ENCODE results near the gene LCLAT1.

LCLAT1 gene

DNA sequence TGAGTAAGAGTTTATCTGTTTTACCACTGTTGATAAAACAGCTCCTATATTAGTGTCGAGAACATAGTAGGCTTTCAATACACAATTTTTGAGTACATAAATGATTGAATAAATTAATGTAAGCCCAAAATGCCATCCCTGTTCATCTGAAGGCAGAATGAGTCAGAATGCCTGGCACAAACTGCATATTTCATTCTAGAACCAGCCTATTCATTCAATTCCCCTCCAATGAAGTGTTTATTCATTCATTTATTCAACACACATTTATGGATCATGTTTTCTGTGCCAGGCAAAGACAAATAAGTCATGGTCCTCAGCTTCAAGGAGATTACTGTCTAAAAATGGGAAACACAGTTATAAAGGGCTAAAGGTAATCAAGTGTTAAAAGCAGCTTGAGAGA lies 22.8 kb upstream of the LCLAT1 start:
- DNase-seq = no peak

DNA sequence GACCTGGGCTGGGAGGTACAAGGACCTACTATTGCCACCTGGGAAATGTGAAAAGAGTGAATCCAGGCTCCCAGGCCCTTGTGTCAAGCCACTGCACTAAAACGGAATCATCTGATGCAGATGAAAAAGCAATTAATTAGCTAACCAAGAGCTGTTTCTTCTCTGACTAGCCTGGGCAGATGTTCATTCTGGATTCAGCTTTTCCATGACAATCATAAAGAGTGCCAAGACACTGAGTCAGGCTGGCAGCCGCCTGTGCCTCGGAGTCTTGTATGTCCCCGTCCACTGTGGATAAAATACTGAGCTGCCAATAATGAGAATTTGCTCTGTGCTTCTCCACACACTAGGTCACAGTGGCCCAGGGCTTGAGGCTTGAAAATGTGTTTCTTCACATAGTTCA lies 21.7 kb upstream of the LCLAT1 start:
- DNase-seq = no peak

DNA sequence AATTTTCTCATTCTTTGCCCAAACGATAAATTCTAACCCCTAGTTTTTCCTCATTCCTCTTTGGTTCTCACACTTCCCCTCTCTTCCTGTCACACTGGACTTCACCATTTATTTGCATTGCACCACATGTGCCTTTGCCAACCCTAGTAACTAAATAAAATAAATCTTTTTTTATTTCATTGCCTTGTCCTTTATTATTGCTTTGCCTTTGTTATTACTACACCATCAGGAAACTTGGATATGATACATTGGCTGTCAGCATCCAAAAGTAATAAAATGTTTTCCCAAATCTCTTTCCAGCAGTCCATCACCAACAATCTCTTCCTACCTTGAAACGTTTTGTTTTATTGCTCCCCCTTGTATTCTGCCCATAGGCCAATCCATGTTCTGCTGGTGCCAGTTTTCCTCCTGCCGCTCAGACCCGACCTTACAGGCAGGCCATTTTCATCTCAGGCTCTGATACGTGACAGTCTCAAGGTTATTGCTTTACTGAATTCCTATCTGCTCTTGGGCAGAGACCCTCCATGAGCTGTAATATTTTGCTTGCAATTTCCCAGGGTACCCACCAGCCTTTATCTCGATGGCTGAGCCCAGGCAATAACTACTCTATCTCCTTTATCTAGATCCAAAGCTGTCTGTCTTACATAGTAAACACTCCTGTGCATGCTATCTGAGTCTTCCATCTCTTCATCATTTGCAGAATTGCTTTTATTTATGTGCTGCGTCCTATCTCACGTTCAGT lies 19.3 kb upstream of the LCLAT1 start:
- no peak for DNase-seq

DNA sequence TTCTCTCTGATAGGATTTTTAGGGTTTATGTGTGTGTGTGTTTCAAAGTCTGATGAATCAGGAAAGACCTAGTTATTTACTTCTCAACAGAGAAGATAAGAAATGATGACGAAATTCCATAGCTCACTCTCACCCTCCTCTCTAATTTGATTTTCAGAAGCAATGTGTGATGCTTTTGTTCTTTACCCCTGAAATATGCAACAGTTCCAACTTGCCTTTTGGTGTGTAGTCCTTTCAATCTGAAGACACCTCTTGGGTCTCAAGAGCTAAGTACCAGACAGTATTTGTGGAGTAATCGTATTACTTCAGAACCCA lies 18.7 kb upstream of the LCLAT1 start:
- DNase-seq = no peak

DNA sequence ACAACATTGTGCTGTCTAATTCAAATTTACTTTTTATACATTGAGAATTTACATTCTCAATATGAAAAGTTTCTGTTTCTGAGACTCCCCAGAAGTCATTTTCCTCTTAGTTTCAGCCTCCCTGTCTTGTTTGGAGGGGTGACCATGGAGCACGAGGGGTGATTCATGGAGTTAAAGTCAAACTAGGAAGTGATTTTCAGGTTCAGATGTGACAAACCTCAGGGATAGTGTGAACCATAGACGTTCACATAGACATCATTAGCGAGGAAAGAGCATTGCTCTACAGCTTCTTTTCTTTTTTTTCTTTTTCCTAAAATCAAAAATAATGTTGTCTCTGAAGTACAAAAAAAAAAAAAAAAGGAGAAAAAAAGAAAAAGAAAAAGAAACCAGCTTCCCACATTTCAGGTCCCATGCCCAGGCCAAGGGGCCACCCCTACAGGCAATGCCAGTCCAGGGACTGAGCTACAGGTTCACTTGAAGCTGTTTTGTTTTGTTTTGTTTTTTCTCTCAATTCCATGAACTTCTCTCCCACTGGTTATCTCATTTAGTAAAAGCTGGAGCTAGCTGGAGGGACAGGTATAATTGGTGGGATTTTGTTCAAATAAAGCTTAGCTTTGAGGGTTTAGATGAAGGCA lies 18.1 kb upstream of the LCLAT1 start:
- DNase-seq = no peak

DNA sequence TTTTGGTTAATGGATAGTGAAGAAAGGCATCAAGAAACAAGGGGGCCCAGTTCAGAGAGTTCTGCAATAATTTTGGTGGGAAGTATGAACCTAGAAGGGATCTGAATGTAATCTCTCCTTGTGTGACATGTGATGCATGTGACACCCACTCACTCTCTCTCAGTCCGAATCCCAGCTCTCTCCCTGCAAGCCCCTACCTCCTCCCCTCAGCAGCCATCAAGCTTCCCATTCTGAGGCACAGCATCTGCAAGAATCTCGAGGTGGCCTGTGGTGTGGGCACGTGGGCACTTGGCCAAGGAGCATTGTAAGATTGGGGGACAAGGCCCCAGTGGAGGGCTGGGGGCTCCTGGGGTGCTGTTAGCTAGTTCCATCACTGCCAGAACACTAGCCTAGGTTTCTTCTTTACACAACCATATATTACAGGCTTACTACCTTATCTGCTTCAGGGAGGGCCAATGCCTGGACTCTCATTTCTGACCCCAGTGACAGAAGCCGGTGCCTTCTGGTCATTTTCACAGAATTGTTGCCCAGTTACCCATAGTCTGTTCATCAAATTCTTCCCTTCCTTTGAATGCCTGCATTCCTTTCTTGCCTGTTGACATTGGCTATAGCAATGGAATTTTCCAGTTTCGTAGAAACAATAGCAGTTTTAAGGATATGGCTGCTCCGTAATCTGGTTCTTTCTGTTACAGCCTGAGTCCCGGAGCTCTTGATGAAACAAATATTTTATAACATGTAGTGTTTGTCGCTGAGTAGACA lies 13.3 kb upstream of the LCLAT1 start:
- DNase-seq = no peak

DNA sequence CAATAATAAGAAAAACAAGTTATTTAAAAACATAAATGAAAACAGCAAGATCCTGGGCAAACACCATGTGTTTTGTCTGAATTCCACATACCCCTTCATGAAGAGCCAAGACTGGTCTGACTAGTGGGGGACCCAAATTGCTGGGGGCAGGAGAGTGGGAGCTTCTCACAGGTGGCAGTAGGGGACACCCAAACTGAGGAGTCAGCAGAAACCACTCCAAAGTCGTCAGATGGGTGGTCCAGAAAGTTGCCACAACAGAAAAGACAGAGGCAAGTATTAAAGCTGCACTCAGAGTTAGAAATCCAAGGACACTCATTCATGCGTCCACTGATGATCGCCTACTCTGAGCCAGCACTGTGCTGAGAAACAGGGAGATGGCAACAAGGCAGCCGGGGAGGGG lies 12.3 kb upstream of the LCLAT1 start:
- no peak for DNase-seq

DNA sequence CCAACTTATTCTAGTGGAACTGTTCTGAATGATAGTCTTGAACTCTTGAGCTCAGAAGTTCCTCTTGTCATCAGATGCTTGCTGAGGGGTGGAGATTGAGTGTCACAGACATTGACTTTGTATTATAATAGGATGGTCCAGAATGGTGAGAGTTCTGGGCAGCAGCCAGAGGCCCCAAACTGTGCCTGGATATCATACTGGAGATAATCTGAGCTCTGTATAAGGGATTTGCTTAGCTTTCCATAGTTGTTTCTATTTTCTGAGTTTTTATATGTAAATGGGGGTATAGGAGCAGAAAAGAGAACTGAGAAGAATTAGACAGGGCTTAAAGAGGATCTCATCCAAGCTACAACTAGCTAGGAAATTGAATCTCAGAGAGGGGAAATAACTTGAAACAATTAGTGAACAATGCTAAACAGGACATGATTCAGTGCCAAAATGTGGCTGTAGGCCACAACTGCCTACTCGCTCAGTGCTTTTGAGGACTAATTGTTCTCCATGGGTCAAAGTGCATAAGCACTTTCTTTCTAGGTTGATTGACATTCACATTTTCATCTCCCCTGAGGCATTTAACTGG lies 10.1 kb upstream of the LCLAT1 start:
- no peak for DNase-seq

DNA sequence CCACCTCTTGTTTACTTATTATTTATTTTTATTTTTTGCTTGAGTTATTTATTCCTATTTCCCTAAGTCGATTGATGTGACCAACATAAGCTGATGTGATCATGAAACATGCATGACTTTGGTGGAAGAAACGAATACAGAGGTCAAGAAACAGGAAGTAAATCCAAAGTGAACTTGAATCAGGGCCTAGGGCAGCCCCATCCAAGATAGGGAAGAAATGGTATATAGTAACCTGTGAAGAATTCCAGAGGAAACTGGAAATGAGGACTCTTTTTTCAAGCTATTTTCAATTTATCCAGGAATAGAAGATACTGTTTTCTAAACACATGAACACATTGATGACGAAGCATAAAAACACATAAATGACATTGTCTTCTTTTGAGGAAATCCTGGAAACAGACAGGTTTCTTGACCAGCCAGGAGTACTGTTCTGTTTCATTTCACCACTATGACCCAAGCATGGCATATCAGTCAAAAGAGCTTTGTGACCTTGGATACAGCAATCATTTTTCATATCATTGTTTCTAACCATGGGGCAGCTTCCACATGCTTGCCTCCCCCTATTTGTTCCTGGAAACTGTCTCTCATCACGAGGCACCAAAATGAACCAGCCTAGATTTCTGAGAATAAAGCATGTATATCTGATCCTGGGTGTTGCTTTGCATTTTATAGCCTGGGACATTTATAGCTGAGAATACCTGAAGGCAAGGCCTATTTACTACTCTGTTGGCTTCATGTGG lies 9.1 kb upstream of the LCLAT1 start:
- no peak for DNase-seq

DNA sequence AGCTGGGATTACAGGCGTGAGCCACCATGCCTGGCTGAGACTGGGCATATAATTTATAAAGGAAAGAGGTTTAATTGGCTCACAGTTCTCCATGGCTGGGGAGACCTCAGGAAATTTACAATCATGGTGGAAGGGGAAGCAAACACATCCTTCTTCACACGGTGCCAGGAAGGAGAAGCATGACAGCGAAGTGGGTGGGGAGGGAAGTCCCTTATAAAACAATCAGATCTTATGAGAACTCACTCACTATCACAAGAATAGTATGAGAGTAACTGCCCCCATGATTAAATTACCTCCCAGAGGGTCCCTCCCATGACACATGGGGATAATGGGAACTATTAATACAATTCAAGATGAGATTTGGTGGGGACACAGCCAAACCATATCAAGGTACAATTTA lies 7.8 kb upstream of the LCLAT1 start:
- DNase-seq = no peak

DNA sequence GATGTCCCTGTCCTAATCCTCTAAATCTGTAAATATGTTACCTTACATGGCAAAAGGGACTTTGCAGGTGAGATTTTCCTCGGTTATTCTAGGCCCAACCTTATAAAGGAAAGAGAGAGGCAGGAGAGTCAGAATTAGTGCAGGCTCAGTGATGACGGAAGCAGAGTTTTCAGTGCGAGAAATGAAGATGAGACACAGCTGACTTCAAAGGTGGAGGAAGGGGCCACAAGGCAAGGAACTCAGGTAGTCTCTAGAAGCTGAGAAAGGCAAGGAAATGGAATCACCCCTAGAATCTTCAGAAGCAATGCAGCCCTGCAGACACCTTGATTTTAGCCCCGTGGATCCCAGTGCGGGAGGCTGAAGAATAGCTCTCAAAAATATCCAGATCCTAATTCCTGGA lies 7.2 kb upstream of the LCLAT1 start:
- DNase-seq = no peak

DNA sequence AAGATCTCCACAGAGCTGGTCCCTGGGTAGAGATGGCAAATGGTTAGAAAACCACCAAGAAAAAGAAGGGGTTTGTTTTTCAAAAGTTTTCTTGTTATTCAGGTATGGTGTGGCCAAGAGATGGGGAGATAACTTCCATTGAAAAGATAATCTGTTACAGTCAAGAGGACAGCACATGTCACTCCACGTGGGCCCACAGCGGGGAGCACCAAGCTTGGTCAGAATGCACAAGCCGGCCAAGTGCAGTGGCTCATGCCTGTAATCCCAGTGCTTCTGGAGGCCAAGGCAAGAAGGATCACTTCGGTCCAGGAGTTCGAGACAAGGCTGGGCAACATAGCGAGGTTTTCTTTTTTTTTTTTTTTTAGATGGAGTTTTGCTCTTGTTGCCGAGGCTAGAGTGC lies 6.0 kb upstream of the LCLAT1 start:
- DNase-seq = no peak

DNA sequence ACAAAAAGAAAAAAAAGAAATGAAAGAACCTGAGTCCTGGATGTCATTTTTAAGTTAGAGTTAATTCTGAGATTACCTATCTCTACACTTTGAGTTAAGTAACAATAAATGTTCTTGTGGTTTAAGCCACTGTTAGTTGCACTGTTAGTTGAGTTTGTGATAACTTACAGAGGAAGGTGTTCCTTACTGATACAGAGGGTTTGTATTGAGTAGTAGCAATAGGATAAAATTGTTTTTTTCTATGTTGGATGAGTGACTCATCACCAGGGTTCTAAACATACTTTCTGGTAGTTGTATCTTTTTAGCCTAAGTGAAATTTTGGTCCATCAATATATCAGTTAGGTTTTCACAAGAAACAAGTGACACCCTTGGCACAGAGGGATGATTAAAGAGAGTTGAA lies 4.0 kb upstream of the LCLAT1 start:
- DNase-seq = no peak

DNA sequence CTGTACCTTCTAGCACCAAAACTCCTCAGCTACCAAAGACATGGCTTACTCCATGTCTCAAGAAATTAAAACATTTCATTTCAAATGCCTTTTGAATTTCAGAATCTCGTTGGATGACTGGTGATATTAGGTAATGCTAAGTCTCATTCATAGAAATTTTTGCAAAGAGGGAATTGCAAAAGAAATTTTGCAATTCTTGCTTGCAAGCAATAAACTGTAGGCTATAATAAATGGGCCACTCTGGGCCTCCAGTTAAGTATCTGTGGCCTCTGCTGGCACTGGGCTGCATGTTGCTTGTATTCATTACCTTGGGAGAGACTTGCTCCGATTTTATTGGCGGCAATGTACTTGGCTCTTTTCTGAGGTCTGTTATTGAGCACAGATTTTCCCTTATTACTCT lies 2.8 kb upstream of the LCLAT1 start:
- DNase-seq = no peak

DNA sequence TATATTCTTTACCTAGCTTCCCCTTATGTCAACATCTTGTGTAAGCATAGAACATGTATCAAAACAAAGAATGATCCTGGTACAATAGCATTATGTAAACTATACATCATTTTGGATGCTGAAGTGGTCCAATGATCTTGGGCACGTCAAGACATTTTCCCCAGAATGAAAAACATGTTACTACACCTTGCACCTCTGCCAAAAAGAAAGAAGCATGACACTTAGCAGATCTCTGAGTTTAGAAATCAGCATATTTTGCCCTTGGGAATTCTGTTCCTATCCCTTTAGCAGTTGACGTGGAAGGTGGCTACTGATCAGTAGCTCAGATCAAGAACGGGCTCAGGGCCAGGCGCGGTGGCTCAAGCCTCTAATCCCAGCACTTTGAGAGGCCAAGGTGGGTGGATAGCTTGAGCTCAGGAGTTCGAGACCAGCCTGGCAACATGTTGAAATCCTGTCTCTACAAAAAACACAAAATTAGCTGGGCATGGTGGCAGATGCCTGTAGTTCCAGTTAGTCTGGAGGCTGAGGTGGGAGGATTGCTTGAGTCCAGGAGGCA lies 1.7 kb upstream of the LCLAT1 start:
- no peak for DNase-seq

DNA sequence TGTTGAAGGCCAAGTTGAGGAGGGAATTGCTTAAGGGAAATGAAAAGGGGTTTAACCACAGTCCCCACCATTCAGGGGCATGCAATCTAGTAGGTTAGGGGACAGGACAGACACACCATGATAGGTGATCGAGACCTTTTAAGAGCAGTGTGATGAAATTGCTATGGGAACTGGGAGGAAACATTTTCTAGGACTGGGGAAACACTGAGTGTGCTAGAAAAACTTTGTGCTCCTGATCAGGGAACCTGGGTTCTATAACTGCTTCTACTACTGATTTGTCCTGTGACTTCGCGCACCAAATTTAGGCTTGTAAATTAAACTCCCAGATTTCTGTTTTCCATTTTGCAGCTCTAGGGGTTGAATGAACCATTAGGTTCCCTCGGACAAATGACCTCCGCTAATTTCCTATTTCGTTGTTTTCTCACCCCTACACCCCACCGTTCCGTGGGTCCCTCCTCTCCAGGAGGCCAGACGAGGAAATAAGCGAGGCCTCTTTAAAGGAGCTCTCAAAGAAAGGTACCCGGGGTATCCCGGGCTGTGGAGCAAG lies 371 bp upstream of the LCLAT1 start:
- no peak for DNase-seq

DNA sequence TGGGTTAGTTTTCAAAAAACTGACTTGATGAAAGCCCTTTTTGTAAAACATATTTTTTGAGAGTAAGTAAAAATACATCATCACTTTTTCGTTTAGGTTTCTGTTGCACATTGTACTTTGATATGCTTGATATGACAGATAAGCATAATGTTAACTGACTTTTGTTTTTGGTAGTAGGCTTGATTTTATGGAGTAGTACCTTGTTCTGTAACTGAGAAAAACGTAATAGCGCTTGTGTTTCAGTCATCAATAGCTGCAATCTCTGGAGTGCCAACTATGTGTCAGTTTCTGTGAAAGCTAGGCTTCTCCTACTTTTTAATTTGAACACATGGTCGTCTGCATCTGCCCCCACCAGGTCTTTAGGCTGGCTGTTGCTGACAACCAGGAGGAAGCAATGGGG lies 1.3 kb downstream of the LCLAT1 start:
- DNase-seq = no peak

DNA sequence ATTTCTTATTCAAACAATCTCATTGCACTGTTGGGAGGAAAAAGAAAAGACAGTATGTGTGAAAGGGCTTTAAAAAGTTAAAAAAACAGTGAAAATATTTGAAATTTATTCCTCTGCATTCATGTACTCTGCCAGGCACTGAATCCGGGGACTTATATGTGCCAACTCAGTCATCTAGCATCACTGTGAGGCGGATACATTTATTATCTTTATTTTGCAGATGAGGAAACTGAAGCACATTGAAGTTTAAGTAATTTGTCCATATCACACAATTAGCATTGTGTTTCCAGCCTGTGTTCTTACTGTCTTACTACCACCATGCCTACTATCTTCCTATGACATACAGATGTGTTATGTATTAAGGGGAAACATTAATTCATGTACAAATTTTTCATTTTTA lies 1.8 kb downstream of the LCLAT1 start:
- DNase-seq = no peak

DNA sequence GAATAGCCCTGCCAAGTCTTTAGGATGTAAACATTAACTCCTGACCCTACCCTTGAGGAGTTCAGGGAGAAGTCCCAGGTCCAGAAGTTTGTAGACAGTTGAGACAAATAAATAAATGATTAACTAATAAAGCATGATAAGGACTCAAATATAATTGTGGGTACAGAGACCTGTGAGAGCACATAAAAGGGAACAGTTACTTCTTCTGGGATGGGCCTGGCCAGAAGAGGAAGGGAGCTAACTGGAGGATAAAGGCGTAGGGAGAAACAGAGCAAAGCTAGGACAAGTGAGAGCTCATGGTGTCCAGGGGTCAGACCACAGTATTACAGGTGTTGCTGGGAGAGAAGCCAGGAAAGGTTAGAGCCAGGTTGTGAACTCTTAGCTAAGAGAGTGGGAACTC lies 3.0 kb downstream of the LCLAT1 start:
- DNase-seq = no peak

DNA sequence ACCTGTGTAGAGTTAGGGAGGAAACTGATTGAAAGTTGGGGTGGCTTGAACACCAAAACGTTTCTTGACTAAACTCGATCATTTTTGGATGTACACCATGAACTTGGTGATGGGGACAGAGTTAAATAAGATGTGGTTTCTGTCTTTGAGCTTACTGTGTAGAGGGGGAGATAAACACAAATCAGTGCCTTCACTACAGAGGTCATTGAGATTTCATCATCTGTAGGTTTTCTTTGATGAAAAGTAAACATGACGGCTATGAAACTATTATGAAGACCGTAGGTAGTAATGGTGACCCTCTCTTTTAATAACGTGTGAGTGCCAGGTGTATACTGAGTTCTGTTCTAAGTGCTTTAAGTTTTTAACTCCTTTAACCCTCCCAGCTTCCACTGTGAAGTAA lies 6.5 kb downstream of the LCLAT1 start:
- DNase-seq = no peak

DNA sequence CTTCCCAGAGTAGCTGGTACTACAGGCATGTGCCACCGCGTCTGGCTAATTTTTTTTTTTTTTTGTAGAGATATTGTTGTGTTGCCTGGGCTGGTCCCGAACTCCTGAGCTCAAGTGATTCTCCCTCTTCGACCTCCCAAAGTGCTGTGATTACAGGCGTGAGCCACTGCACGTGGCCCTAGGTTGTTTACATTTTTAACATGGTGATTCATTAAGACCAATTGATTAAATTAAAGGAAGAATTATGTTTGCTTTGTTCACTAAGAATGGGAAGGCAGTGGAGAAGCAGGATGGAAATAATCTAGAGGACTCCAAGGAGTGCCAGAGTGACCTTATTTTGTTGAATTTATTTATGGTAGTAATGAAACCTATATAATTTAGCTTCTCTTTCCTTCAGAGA lies 7.5 kb downstream of the LCLAT1 start:
- no peak for DNase-seq

DNA sequence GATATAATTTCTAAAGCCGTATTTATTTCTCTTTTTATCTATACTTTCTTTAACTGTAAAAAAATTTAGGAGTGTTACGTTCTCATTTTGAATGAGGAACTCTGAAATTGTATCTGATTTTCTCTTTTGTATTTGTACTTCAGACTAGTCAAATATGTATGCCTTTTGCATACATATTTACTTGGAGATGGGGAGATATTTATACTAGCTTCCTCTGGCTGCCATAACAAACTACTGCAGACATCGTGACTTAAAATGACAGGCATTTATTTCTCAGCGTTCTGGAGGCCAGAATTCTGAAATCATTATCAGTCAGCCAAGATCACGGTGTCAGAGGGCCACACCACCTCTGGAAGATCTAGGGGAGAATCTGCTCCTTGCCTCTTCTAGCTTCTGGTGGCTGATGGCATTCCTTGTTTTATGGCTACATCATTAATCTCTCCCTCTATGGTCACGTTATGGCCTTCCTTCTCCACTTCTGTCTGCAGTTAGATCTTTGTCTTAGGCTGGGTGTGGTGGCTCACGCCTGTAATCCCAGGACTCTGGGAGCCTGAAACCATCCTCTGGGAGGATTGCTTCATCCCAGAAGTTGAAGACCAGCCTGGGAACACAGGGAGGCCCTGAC lies 8.2 kb downstream of the LCLAT1 start:
- no peak for DNase-seq

Measured in NCI-H1092 treated with DMSO at 0.1 percent for 48 hours (cell line).